GM18498 (cell line): ENCODE results near the gene XRCC5.
"Not testable (repeated sequence)": the region's sequence is repeated elsewhere in the genome, so short reads cannot be mapped to it uniquely, and the experiment has no call there.

ENCODE experiments used
- ATAC-seq: cut with Tn5 transposase; IDR thresholded peaks from one replicate; pipeline ENCODE4 v1.9.1; 2021; ENCODE audit warnings: mild to moderate bottlenecking, moderate library complexity; ENCODE audit not compliant: unreplicated experiment

Gene XRCC5

GRCh38 chr2:216192931-216193330, 83.8 kb downstream of the XRCC5 start:
- no peak for ATAC-seq

- ATAC-seq = no peak
These were observed 84.9 kb downstream of the XRCC5 start for GRCh38 chr2:216194013-216194412.

DNA sequence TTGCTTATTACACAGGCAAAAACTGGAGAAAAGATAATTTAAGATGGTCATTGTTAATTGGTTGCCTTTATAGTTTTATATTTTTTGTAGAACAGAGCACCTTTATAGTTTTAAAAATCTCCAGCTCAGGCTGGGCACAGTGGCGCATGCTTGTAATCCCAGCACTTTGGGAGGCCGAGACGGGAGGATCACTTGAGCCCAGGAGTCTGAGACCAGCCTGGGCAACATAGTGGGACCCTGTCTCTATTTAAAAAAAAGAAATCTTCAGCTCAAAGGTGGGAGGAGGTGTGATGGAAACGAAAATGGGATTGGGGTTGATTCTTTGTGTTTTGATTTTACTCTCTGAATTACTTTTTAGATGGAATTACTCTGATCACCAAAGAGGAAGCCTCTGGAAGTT, 85.4 kb downstream of the XRCC5 start:
- no peak for ATAC-seq

GRCh38 chr2:216195565-216196029, 86.4 kb downstream of the XRCC5 start:
- ATAC-seq = no peak

GRCh38 chr2:216201692-216202306, 92.7 kb downstream of the XRCC5 start:
- no peak for ATAC-seq

DNA sequence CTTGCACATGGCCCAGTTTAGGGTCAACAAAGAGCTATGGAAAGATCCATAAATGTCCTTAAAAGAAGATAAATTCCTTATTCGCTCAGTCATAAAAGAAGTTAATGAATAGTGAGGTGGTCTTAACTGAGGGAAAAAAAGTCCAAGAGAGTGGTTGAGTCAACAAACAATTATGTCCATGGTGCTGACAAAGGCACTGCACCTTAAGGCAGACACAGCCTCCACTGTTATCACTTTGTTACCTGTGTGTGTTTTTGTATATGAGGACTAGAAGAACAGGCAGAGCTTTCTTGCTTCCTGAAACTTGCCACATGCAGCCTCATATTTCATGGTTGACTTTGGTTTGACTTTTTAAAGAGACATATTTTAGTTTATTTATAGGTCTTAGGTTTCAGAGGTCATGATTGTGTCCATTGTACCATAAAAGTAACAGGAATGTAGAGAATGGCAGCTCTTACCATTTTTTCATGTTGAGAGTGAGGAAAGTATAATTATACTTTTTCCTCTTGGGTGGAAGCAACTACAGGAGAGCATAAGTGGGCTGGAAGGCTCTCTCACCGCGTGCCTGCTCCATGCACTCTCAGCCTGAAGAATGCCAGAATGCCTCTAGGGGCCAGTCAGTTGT, 93.6 kb downstream of the XRCC5 start:
- ATAC-seq = no peak

DNA sequence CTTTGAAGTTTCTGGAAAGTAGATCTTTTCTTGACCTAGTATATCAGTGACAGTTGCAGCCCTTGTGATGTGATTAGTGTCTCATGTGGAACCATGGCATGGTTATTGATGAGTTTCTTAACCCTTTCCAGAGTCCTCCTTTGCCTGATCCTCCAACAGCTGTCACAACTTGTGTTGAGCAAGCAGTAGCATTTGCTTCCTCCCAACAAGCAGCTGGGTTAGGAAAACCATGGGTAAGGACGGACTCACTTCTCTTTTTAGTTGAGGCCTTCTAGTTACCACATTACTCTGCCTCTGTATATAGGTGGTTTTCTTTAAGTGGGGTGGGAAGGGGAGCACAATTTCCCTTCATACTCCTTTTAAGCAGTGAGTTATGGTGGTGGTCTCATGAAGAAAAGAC, 96.3 kb downstream of the XRCC5 start:
- ATAC-seq = peak; percentile 7

DNA sequence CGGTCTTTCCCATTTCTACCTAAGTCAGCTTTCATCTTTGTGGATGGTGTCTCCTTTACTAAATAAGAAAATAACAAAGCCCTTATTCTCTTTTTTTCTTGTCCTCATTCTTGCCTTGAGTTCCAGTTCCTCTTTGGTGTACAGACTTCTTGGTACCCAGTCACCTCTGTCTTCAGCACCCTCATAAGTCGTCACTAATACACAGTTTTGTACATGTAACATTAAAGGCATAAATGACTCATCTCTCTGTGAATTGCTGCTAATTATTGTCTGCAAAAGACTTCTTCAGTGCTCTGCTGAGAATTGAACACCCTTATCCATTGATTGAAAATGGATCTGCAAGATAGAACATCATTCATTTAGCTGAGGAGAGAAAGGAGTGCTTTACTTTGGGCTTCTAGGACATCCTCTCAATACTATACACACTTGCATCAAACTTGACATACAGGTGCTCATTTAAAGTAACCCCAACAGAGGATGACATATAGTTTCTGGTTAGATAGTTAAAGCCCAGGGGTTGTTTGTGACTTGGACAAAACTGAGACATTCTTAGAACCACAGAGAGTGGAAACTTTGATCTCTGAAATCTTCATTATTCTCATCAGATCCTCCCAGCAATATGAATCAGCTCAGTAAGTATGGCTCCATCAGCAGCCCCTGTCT, 97.0 kb downstream of the XRCC5 start:
- peak; percentile 67 for ATAC-seq

DNA sequence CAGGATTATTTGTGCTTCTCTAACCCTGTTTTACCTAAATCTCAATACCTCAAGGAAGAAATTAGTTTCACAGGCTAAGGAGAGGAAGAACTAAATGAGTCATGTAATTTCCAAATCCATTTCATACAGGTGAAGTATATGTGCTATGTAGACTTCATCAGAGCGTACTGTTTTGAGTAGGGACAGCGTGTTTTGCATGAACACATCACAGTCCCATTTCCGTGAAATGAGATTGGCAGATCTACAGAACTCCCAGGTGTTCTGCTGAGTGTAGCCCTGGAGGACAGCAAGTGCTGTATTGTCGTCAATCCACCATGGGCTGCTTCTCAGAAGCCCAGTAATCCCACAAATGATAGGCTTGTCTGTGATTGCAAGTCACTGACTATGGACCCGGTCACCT, 97.7 kb downstream of the XRCC5 start:
- no peak for ATAC-seq

DNA sequence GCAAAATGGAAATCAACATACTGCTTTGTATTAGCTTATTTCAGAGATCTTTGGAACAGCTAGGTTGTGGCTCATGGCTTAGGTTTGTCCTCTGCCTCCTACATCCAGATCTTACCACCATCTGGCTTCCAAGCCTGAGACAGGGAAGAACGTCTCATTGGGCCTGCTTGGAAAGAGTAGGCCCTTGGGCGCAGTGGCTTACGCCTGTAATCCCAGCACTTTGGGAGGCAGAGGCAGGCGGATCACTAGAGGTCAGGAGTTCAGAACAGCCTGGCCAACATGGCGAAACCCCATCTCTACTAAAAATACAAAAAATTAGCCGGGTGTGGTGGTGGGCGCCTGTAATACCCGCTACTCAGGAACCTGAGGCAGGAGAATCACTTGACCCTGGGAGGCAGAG, 99.5 kb downstream of the XRCC5 start:
- not testable (repeated sequence) for ATAC-seq

DNA sequence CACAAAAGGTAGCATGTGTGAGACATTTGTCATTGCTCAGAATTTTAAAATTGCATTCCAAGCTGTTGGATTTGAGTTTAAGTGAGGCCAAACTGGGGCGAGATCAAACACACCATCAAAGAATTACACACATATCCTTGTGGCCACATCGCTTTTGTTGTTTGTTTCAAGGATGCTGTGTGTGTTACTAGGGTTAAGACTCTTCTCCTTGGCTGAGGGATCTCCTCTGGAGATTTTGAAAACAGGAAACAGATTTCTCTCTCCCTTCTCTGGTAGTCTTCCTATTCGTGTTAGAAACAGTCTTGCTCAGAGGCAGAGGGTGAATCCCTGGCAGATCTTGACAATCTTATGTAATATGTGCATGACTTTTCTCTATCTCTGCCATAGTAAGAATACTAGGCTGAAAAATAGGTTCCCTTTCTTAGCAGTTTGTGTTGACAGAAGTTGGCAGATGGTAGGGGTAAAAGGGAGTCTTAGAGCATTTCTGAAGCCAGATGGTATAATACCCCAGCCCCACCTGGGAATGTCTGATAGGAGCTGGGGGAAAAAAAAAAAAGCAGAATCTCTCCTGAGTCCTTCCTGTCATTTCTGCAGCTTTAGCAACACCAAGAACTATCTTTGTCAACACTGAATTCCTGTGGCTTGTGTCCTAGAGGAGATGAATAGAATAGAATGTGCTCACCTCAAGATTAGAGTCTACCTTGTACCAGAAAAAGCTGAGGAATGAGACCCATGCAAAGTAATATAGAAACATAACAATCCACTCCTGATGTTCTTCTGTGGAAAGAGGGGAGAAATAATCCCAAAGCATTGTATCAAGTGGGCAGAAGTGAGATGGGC, 101.8 kb downstream of the XRCC5 start:
- ATAC-seq = no peak

DNA sequence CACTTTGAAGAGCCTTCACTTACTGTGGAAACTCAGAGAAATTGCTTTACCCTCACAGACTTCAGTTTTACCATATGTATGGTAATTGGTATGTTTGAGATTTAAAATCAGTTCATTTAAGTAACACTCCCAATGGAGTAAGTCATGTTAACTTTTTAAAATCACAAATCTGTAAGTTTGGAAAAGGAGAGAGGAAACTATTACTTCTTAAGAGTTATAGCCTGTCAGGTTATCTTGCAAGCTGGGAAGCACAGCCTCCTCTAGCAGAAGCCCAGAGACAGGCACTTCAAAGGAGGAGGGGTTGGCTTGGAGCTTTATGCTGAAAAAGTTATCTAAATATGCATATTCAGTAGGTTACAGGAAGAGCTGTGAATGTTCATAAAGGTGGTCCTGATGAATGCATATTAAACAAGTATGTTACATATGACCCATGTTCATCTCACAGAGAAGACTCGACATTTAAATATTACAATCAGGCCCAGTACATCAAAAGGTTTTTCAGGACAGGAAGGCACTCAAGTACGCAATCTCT, 102.5 kb downstream of the XRCC5 start:
- ATAC-seq = no peak

- ATAC-seq = no peak
These were observed 105.6 kb downstream of the XRCC5 start for GRCh38 chr2:216214768-216215167.

GRCh38 chr2:216215658-216216390, 106.7 kb downstream of the XRCC5 start:
- no peak for ATAC-seq

GRCh38 chr2:216216951-216217903, 108.1 kb downstream of the XRCC5 start:
- peak; percentile 25 for ATAC-seq

DNA sequence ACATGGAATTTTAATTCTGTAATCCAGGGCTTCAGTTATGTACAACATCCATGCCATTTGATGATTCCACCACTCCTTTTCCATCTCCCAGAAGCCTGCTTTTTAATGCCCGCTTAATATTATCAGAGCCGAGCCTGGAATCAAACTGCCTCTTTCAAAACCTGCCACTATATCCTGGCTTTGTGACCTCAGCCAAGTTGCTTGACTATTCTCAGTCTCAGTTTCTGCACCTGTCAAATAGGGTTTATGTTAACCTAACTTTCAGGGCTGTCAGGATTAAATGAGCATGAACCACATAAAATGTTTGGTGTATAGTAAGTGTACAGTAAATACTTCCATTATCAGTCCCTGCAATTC, 108.7 kb downstream of the XRCC5 start:
- ATAC-seq = peak; percentile 55

GRCh38 chr2:216219861-216220260, 110.7 kb downstream of the XRCC5 start:
- ATAC-seq = no peak

DNA sequence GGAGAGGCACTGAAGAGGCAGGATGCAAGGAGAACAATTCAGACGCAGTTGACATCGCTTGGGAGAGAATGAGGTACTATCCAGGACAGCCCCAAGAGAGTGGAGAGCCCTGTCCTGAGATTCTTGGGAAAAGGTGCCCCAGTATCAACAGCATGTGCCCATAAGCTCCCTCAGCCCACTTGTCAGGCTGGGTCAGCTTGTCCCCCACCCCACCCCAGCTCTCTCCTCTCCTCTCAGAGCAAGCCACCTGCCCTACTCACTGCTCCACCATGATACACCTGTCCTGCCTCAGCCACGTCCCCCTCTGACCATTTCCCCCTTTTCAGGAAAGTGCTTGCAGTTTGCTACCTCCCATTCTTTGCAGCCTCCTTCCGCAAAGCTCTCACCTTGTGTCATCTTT, 111.8 kb downstream of the XRCC5 start:
- ATAC-seq = no peak

GRCh38 chr2:216221811-216222210, 112.7 kb downstream of the XRCC5 start:
- ATAC-seq = no peak
